ENCODE measurements around the gene BICD1.

- TF ChIP-seq POLR2AphosphoS5 (IDR thresholded peaks at IDR 0.05; ENCODE audit: low read depth, low read length) (no peak), POLR2A (IDR thresholded peaks at IDR 0.05; ENCODE audit: low read depth, low read length) (no peak)
Measured at GRCh38 chr12:32214723-32215122, 108.1 kb downstream of the BICD1 start.

Data from GM12892 (cell line).